Spleen (tissue), 7 donors: Measurements from ENCODE around the gene KBTBD2.

Experiments
- POLR2A ChIP-seq, 3 donors: fragments of 450-650 bp; IDR thresholded peaks; one replicate each; pipeline ENCODE4 v1.5.1; 2017; ENCODE audit warnings: antibody characterized with exemption in 3 of 3, mild to moderate bottlenecking in 1 of 3
- TF ChIP-seq, protein P1 (sequence below), 11 experiments: fragments of 200-600 bp in 7 of 11; fragments of 450-650 bp in 4 of 11; sonication (generic) in 4 of 11; IDR thresholded peaks in 8 of 11; conservative IDR thresholded peaks in 3 of 11; 1 replicate in 7 of 11; 2 replicates in 4 of 11; pipeline versions ENCODE4 v1.4.0 to v1.8.0; 2016 to 2021; ENCODE audit warnings: antibody characterized with exemption in 11 of 11, inconsistent platforms in 4 of 11, mild to moderate bottlenecking in 1 of 11
- donor health status: DM: no; HTN: no; CAD: no; lungs with moderate emphysema.
- donor health status: DM: no; HTN: no; CAD: no.
- donor health status: DM: no; HTN: no; CAD: no.

DNA sequence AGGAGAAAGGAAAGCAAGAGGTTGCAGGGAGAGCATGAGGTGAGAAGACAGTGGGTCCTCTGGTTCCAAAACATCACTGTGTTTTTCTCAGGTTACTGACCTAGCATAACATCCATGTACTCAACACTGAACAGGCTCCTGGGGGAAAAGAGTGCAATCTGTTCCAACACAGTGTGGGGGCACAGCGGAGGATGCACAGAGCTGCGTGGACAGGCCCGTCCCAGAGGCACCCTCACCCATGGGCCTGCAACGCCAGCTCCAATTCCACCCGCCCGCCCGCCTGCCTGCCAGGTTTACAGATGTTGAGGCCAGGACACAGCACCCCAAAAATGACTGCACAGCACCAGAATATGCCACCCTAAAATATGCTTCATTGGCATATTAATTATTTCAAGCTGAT is 38.8 kb upstream of the KBTBD2 start:
- TF ChIP-seq, protein P1, sequence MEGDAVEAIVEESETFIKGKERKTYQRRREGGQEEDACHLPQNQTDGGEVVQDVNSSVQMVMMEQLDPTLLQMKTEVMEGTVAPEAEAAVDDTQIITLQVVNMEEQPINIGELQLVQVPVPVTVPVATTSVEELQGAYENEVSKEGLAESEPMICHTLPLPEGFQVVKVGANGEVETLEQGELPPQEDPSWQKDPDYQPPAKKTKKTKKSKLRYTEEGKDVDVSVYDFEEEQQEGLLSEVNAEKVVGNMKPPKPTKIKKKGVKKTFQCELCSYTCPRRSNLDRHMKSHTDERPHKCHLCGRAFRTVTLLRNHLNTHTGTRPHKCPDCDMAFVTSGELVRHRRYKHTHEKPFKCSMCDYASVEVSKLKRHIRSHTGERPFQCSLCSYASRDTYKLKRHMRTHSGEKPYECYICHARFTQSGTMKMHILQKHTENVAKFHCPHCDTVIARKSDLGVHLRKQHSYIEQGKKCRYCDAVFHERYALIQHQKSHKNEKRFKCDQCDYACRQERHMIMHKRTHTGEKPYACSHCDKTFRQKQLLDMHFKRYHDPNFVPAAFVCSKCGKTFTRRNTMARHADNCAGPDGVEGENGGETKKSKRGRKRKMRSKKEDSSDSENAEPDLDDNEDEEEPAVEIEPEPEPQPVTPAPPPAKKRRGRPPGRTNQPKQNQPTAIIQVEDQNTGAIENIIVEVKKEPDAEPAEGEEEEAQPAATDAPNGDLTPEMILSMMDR (IDR thresholded peaks at IDR 0.05 in 8 of 11, conservative IDR thresholded peaks at IDR 0.05 in 3 of 11) = no peak
- no peak for TF ChIP-seq POLR2A (IDR thresholded peaks at IDR 0.05)
